ENCODE data around the gene NTRK3. TPM values are rescaled to one million over a fixed set of nuclear protein-coding genes. Genes with fewer than 3 reads are reported as not detected.

Gene NTRK3
- total RNA-seq, 1 experiment from 2014 or later: 2.3 TPM

DNA sequence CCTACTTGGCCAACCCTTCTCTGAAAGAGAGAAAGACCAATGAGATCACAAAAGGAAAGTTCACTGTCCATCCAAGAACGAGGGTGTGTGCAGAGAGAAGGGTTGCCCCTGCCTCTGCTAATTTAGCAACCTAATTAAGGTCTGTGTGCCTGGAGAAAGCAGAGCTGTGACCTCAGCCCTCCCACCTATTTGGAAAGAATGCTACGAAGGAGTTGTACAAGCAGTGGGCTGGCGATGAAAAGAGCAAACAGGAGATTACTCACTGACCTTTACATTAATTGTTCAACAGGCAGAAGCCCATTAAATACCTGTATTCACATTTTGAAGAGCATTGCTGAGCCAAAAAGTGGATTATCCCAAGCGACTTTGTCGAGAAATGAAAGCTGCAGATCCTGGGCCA is 314.9 kb downstream of the NTRK3 start:
- no peaks in the 10 kb centered on the region for H3K36me3 ChIP-seq (replicated peaks; ENCODE audit: control insufficient read depth, insufficient read depth, low read length)
- no peak for DNase-seq
- no peaks in the 10 kb centered on the region; the same call in 1 of the 2 replicates for H3K27me3 ChIP-seq (ENCODE audit: control insufficient read depth, insufficient read depth, low read length)
- H3K4me3 ChIP-seq (ENCODE audit: insufficient read depth, low read depth, low read length): no peak overlapping the region

DNA sequence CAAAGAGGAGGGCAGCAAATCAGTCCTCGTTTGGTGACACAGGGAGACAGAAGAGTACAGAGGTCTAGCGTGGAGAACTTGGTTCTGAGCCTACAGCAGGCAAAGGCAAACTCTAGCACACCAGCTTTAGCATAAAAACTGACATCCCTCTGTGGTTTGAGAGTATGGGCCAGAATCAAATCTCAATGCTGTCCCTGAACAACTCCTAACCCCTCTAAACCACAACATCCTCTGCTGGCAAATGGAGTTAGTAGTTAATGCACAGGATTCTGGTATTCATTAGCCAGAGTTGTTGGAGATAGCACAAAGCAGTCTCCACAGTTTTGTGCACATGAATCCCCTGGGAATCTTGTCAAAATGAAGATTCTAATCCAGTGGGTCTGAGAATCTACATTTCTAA is 315.8 kb downstream of the NTRK3 start:
- DNase-seq: no peak
- H3K36me3 ChIP-seq (replicated peaks; ENCODE audit: control insufficient read depth, insufficient read depth, low read length): no peaks in the 10 kb centered on the region
- no peaks in the 10 kb centered on the region; the same call in 1 of the 2 replicates for H3K27me3 ChIP-seq (ENCODE audit: control insufficient read depth, insufficient read depth, low read length)

GRCh38 chr15:87939848-87940457 is 316.6 kb downstream of the NTRK3 start:
- DNase-seq: no peak
- Histone ChIP-seq H3K27me3 (ENCODE audit: control insufficient read depth, insufficient read depth, low read length) (no peaks in the 10 kb centered on the region; the same call in 1 of the 2 replicates), H3K4me3 (ENCODE audit: insufficient read depth, low read depth, low read length) (no peak overlapping the region)

More for the DNA sequence above, 315.8 kb downstream of the NTRK3 start:
- H3K4me3 ChIP-seq (ENCODE audit: insufficient read depth, low read depth, low read length): no peak overlapping the region

DNA sequence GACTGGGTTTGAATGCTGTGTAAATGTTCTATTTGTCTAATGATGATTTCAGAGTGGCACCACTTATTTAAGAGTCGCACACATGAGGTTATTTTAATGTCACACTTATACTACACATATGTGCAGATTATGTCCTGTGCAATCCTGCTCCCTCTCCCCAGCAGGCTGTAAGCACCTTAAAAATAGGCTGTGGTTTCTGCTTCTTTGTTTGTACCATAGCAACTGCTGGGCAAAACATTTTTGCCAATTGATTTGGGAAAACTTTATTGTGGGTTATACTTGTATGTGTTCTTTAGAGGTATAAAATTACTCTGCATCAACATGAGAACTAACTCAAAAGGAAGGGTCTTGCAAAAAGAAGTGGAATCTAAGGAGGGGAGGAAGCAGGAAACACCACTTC is 318.5 kb downstream of the NTRK3 start:
- Histone ChIP-seq H3K36me3 (replicated peaks; ENCODE audit: control insufficient read depth, insufficient read depth, low read length) (no peaks in the 10 kb centered on the region), H3K4me3 (ENCODE audit: insufficient read depth, low read depth, low read length) (no peak overlapping the region), H3K27me3 (ENCODE audit: control insufficient read depth, insufficient read depth, low read length) (no peaks in the 10 kb centered on the region)
- no peak for DNase-seq

More at GRCh38 chr15:87939848-87940457, 316.6 kb downstream of the NTRK3 start:
- no peaks in the 10 kb centered on the region for H3K36me3 ChIP-seq (replicated peaks; ENCODE audit: control insufficient read depth, insufficient read depth, low read length)

- Histone ChIP-seq H3K4me3 (ENCODE audit: insufficient read depth, low read depth, low read length) (no peak overlapping the region), H3K36me3 (replicated peaks; ENCODE audit: control insufficient read depth, insufficient read depth, low read length) (no peaks in the 10 kb centered on the region), H3K27me3 (ENCODE audit: control insufficient read depth, insufficient read depth, low read length) (no peaks in the 10 kb centered on the region)
- no peak for DNase-seq
Observed at GRCh38 chr15:87935583-87935982, 321.0 kb downstream of the NTRK3 start.

DNA sequence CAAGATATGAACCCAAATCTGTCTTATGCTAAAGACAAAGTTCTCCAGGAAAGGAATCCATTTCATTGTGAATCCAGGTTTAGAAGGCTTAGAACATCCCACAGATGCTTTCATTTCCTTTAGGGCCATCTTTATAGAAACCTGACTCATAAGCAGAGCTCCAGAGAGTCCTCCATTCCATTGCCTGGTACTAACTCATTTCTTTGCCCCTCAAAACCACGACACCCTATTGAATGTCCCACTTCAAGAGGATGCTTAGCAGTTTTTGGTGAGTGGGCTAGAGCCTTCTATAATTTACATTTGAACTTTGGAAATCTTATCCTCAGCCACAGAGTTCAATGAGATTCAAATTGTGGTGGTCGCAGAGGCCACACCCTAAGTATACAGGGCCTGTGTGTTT is 325.0 kb downstream of the NTRK3 start:
- Histone ChIP-seq H3K27me3 (ENCODE audit: control insufficient read depth, insufficient read depth, low read length) (no peaks in the 10 kb centered on the region), H3K36me3 (replicated peaks; ENCODE audit: control insufficient read depth, insufficient read depth, low read length) (no peaks in the 10 kb centered on the region), H3K4me3 (ENCODE audit: insufficient read depth, low read depth, low read length) (no peak overlapping the region)
- no peak for DNase-seq

DNA sequence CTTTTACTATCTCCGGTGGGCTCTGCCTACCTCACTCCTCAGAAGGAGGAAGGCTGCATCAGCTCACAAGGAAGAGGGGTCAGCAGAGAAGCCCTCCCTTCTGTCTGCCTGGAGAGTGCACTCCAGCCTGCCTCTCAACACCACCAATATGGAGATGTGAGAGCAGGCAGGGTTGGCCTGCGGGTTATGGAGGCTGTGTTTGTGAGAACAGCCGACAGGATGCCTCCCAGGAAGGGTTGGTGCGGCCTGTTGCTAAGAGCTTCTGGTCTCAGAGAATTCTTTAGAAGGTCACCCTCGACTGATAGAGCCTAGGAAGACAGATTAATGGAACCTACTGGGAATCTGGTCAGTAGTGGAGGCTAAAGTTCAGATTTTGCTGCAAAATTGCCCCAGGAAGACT is 326.1 kb downstream of the NTRK3 start:
- no peak for DNase-seq
- no peak overlapping the region for H3K4me3 ChIP-seq (ENCODE audit: insufficient read depth, low read depth, low read length)
- H3K27me3 ChIP-seq (ENCODE audit: control insufficient read depth, insufficient read depth, low read length): no peaks in the 10 kb centered on the region
- no peaks in the 10 kb centered on the region for H3K36me3 ChIP-seq (replicated peaks; ENCODE audit: control insufficient read depth, insufficient read depth, low read length)

GRCh38 chr15:87929841-87930240 is 326.7 kb downstream of the NTRK3 start:
- Histone ChIP-seq H3K27me3 (ENCODE audit: control insufficient read depth, insufficient read depth, low read length) (no peaks in the 10 kb centered on the region), H3K4me3 (ENCODE audit: insufficient read depth, low read depth, low read length) (no peak overlapping the region), H3K36me3 (replicated peaks; ENCODE audit: control insufficient read depth, insufficient read depth, low read length) (no peaks in the 10 kb centered on the region)
- no peak for DNase-seq

- no peak for DNase-seq
- Histone ChIP-seq H3K36me3 (replicated peaks; ENCODE audit: control insufficient read depth, insufficient read depth, low read length) (no peaks in the 10 kb centered on the region), H3K4me3 (ENCODE audit: insufficient read depth, low read depth, low read length) (no peak overlapping the region), H3K27me3 (ENCODE audit: control insufficient read depth, insufficient read depth, low read length) (no peaks in the 10 kb centered on the region)
Observed at GRCh38 chr15:87924433-87924832, 332.1 kb downstream of the NTRK3 start.

- no peaks in the 10 kb centered on the region for H3K27me3 ChIP-seq (ENCODE audit: control insufficient read depth, insufficient read depth, low read length)
- no peak overlapping the region for H3K4me3 ChIP-seq (ENCODE audit: insufficient read depth, low read depth, low read length)
- H3K36me3 ChIP-seq (replicated peaks; ENCODE audit: control insufficient read depth, insufficient read depth, low read length): no peaks in the 10 kb centered on the region
- DNase-seq: no peak
Observed at GRCh38 chr15:87919064-87919463, 337.5 kb downstream of the NTRK3 start.

DNA sequence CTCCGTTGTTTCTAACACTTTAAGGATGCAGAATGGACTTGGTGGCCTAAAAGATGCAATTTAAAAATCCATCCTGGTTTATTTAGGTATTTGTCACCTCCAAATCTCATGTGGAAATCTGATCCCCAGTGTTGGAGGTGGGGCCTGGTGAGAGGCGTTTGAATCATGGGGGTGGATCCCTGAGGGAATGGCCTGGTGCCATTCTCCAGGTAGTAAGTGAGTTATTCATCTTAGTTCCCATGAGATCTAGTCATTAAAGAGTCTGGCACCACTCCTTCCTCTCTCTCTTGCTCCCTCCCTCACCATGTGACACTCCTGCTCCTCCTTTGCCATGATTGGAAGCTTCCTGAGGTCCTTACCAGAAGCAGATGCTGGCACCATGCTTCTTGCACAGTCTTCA is 339.1 kb downstream of the NTRK3 start:
- Histone ChIP-seq H3K4me3 (ENCODE audit: insufficient read depth, low read depth, low read length) (no peak overlapping the region), H3K27me3 (ENCODE audit: control insufficient read depth, insufficient read depth, low read length) (no peaks in the 10 kb centered on the region), H3K36me3 (replicated peaks; ENCODE audit: control insufficient read depth, insufficient read depth, low read length) (no peaks in the 10 kb centered on the region)
- DNase-seq: no peak

GRCh38 chr15:87916208-87916607 is 340.3 kb downstream of the NTRK3 start:
- DNase-seq: no peak
- no peaks in the 10 kb centered on the region for H3K36me3 ChIP-seq (replicated peaks; ENCODE audit: control insufficient read depth, insufficient read depth, low read length)
- H3K4me3 ChIP-seq (ENCODE audit: insufficient read depth, low read depth, low read length): no peak overlapping the region
- H3K27me3 ChIP-seq (ENCODE audit: control insufficient read depth, insufficient read depth, low read length): no peaks in the 10 kb centered on the region

GRCh38 chr15:87910301-87910700 is 346.2 kb downstream of the NTRK3 start:
- Histone ChIP-seq H3K27me3 (ENCODE audit: control insufficient read depth, insufficient read depth, low read length) (no peaks in the 10 kb centered on the region), H3K4me3 (ENCODE audit: insufficient read depth, low read depth, low read length) (no peak overlapping the region), H3K36me3 (replicated peaks; ENCODE audit: control insufficient read depth, insufficient read depth, low read length) (no peaks in the 10 kb centered on the region)
- no peak for DNase-seq

DNA sequence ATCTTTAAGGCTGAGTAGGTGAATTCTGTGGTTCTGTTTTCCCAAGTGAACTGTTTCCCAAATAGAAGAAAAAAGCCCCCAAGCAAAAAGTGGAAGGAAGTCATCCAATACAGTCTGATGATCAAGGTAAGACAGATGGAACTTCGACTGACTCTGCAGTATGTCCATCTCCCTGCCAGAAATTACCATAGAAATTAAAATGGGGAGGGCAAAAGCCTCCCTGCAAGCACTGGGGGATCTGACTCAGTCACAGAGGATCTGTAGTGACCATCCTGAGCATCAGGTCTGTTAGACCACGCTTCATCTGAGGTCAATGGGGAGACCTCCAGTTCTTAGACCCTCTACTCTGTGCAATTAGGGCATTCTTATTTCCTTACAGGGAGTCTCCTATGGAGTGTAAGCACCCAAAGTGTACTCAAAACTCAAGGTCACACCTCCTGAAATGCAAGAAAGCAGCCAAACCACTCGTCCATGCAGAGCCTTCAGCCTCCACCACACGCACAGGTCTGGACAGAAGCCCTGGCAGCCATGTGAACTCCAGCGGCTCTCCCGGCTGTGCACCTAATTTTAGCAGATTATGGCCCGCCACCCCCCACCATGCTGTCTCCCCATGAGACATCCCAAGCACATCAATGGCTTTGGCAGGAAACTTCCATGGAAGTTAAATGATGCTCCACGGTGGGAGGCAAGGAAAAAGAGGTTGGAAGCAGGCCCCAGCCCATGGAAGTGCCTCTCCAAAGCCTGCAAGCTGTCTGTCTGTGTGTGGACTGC is 348.7 kb downstream of the NTRK3 start:
- H3K27me3 ChIP-seq (ENCODE audit: control insufficient read depth, insufficient read depth, low read length): no peaks in the 10 kb centered on the region
- DNase-seq: no peak
- no peaks in the 10 kb centered on the region for H3K36me3 ChIP-seq (replicated peaks; ENCODE audit: control insufficient read depth, insufficient read depth, low read length)
- no peak overlapping the region for H3K4me3 ChIP-seq (ENCODE audit: insufficient read depth, low read depth, low read length)

DNA sequence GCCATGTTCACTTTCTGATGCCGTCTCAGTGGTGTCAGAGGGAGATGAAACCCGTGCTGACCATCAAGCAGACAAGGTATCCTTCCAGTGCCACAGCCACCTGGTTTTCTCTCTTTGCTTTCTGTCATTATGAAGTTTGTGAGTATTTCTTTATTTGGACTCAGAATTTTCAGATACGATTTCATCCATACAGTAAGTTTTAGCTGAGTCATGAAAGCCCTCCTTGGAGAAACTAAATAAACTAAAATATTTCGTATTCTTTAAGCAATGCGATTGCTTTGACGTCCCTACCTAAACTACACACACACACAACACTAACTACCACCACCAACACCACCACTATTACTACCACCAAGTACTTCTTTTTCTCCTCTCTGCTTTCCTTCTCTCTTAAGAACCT is 350.1 kb downstream of the NTRK3 start:
- Histone ChIP-seq H3K27me3 (ENCODE audit: control insufficient read depth, insufficient read depth, low read length) (no peaks in the 10 kb centered on the region), H3K4me3 (ENCODE audit: insufficient read depth, low read depth, low read length) (no peak overlapping the region), H3K36me3 (replicated peaks; ENCODE audit: control insufficient read depth, insufficient read depth, low read length) (no peaks in the 10 kb centered on the region)
- no peak for DNase-seq
